HEK293T (cell line): ENCODE measurements around the gene ACTG2.

Source experiments
- CTCF ChIA-PET: fragments of 350-600 bp; formaldehyde crosslinking; extraction: SDS; loops from one replicate; lab custom pipeline; 2021; ENCODE audit warnings: antibody characterized with exemption, inconsistent platforms; lab: Yijun Ruan, JAX
- POLR2A ChIA-PET: fragments of 350-600 bp; formaldehyde crosslinking; extraction: SDS; loops from one replicate; lab custom pipeline; 2020; ENCODE audit warnings: antibody characterized with exemption, inconsistent platforms; lab: Yijun Ruan, JAX
- DNase-seq: peaks from one replicate; pipeline ENCODE4 v3.0.0; 2012; ENCODE audit warnings: mixed read lengths; ENCODE audit errors: extremely low spot score
- ARNT ChIP-seq: fragments of 450-650 bp; IDR thresholded peaks from 2 replicates; pipeline ENCODE4 v1.6.1; 2017; ENCODE audit warnings: mild to moderate bottlenecking
- BHLHE40 ChIP-seq: fragments of 450-650 bp; IDR thresholded peaks from 2 replicates; pipeline ENCODE4 v1.6.1; 2016; ENCODE audit warnings: mild to moderate bottlenecking, moderate library complexity, borderline replicate concordance
- CTBP1 ChIP-seq: fragments of 450-650 bp; IDR thresholded peaks from 2 replicates; pipeline ENCODE4 v1.6.1; 2016; ENCODE audit warnings: borderline replicate concordance
- ELF4 ChIP-seq: fragments of 450-650 bp; IDR thresholded peaks from 2 replicates; pipeline ENCODE4 v1.6.1; 2017; ENCODE audit warnings: antibody characterized with exemption
- FOXA1 ChIP-seq: fragments of 450-650 bp; IDR thresholded peaks from 2 replicates; pipeline ENCODE4 v1.6.1; 2016; ENCODE audit warnings: mild to moderate bottlenecking
- FOXK2 ChIP-seq: fragments of 450-650 bp; IDR thresholded peaks from 2 replicates; pipeline ENCODE4 v1.6.1; 2016; ENCODE audit warnings: mild to moderate bottlenecking
- FOXM1 ChIP-seq: fragments of 450-650 bp; IDR thresholded peaks from 2 replicates; pipeline ENCODE4 v1.6.1; 2017; ENCODE audit warnings: mild to moderate bottlenecking, borderline replicate concordance
- HDGF ChIP-seq: fragments of 450-650 bp; IDR thresholded peaks from 2 replicates; pipeline ENCODE4 v1.6.1; 2017; ENCODE audit warnings: antibody characterized with exemption, borderline replicate concordance
- L3MBTL2 ChIP-seq: fragments of 450-650 bp; conservative IDR thresholded peaks from 2 replicates; pipeline ENCODE4 v1.6.1; 2016; ENCODE audit warnings: mild to moderate bottlenecking
- LEF1 ChIP-seq: fragments of 450-650 bp; IDR thresholded peaks from 2 replicates; pipeline ENCODE4 v1.6.1; 2017; ENCODE audit warnings: mild to moderate bottlenecking, borderline replicate concordance
- NFRKB ChIP-seq: fragments of 450-650 bp; IDR thresholded peaks from 2 replicates; pipeline ENCODE4 v1.6.1; 2016; ENCODE audit warnings: mild to moderate bottlenecking, moderate library complexity
- SP1 ChIP-seq: fragments of 450-650 bp; IDR thresholded peaks from 2 replicates; pipeline ENCODE4 v1.6.1; 2017
- SUZ12 ChIP-seq: fragments of 450-650 bp; IDR thresholded peaks from 2 replicates; pipeline ENCODE4 v1.6.1; 2016; ENCODE audit warnings: mild to moderate bottlenecking
- TARDBP ChIP-seq: fragments of 450-650 bp; IDR thresholded peaks from 2 replicates; pipeline ENCODE4 v1.6.1; 2016
- ZNF384 ChIP-seq: fragments of 450-650 bp; IDR thresholded peaks from 2 replicates; pipeline ENCODE4 v1.6.1; 2016
- TF ChIP-seq, protein P1 (sequence below): fragments of 450-650 bp; IDR thresholded peaks from 2 replicates; pipeline ENCODE4 v1.6.1; 2016

ACTG2 gene

DNA sequence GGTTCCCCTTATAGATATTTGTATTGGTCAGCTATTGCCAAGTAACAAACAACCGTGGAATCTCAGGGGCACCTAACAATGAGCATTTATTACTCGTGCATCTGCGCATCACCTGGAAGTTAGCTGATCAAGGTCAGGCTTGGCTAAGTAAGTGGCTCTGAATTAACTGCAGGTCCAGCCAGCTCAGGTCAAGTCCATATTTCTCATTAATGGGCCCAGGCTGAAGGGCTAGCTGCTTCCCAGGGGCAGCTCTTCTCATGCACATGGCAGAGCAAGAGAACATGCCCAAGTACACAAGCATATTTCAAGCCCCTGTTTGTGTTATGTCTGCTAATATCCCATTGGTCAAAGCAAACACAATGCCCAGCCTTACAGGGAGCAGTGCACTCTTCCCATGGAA lies 26.0 kb downstream of the ACTG2 start:
- POLR2A ChIA-PET, result interaction anchor here (1.1 kb wide), 1 partner anchor 8 kb away, joined by 4 read pairs; no protein-coding TSS in a partner anchor
- TF ChIP-seq SUZ12 (no peak), HDGF (no peak), FOXA1 (no peak), CTBP1 (no peak), NFRKB (no peak), LEF1 (no peak), FOXK2 (no peak), ARNT (no peak), L3MBTL2 (no peak), SP1 (no peak), FOXM1 (no peak)
- TF ChIP-seq, protein P1, sequence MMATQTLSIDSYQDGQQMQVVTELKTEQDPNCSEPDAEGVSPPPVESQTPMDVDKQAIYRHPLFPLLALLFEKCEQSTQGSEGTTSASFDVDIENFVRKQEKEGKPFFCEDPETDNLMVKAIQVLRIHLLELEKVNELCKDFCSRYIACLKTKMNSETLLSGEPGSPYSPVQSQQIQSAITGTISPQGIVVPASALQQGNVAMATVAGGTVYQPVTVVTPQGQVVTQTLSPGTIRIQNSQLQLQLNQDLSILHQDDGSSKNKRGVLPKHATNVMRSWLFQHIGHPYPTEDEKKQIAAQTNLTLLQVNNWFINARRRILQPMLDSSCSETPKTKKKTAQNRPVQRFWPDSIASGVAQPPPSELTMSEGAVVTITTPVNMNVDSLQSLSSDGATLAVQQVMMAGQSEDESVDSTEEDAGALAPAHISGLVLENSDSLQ, result no peak
- CTCF ChIA-PET, result interaction anchor here (1.1 kb wide), 1 partner anchor 17 kb away, joined by 4 read pairs; no protein-coding TSS in a partner anchor

GRCh38 chr2:73919596-73920228 lies 26.9 kb downstream of the ACTG2 start:
- no peak for DNase-seq
- TF ChIP-seq ZNF384 (no peak), L3MBTL2 (no peak), FOXA1 (no peak), HDGF (no peak), ELF4 (no peak), CTBP1 (no peak), FOXM1 (no peak), SUZ12 (no peak), LEF1 (no peak), NFRKB (no peak), ARNT (no peak), TARDBP (no peak), BHLHE40 (no peak)
- TF ChIP-seq, protein P1, result no peak
- POLR2A ChIA-PET, result no interaction called here
- CTCF ChIA-PET, result no interaction called here

More for the DNA sequence above, 26.0 kb downstream of the ACTG2 start:
- DNase-seq, result no peak

- peak; percentile 68 for DNase-seq
- POLR2A ChIA-PET, result interaction anchor here (0.9 to 1.4 kb wide), 3 partner anchors 13 to 92 kb away, joined by 3 to 5 read pairs (median 3); partner anchors contain the start of gene STAMBP
- CTCF ChIA-PET, result interaction anchor here (0.7 to 1.0 kb wide), 3 partner anchors 9 to 243 kb away, joined by 3 to 4 read pairs (median 3); partner anchors contain the start of gene STAMBP
- TF ChIP-seq FOXK2 (no peak), TARDBP (no peak), ARNT (no peak), FOXA1 (no peak), NFRKB (no peak)
Observed at GRCh38 chr2:73920577-73921545, 28.1 kb downstream of the ACTG2 start.

- ChIA-PET POLR2A (interaction anchor here (0.9 to 1.4 kb wide), 3 partner anchors 14 to 93 kb away, joined by 3 to 5 read pairs (median 3); partner anchors contain the start of gene STAMBP), CTCF (interaction anchor here (0.9 to 1.0 kb wide), 2 partner anchors 10 to 93 kb away, joined by 3 read pairs; partner anchors contain the start of gene STAMBP)
- no peak for TF ChIP-seq SP1
- TF ChIP-seq SUZ12, result no peak
- no peak for TF ChIP-seq ARNT
- TF ChIP-seq ELF4, result no peak
- no peak for TF ChIP-seq FOXK2
- TF ChIP-seq, protein P1, result no peak
- no peak for TF ChIP-seq ZNF384
- no peak for TF ChIP-seq L3MBTL2
- TF ChIP-seq TARDBP, result no peak
- TF ChIP-seq CTBP1, result no peak
- TF ChIP-seq NFRKB, result no peak
- TF ChIP-seq FOXA1, result no peak
- no peak for TF ChIP-seq BHLHE40
- no peak for TF ChIP-seq LEF1
- no peak for TF ChIP-seq HDGF
- no peak for TF ChIP-seq FOXM1
- DNase-seq, result no peak
Observed at GRCh38 chr2:73921581-73921980, 28.8 kb downstream of the ACTG2 start.

- POLR2A ChIA-PET, result no interaction called here
- CTCF ChIA-PET, result no interaction called here
Observed at GRCh38 chr2:73922681-73923080, 29.9 kb downstream of the ACTG2 start.

More at GRCh38 chr2:73922681-73923080, 29.9 kb downstream of the ACTG2 start:
- DNase-seq, result no peak
- no peak for TF ChIP-seq FOXM1
- no peak for TF ChIP-seq SUZ12
- no peak for TF ChIP-seq TARDBP
- TF ChIP-seq LEF1, result no peak
- TF ChIP-seq ZNF384, result no peak
- no peak for TF ChIP-seq BHLHE40
- TF ChIP-seq SP1, result no peak
- TF ChIP-seq L3MBTL2, result no peak
- TF ChIP-seq ARNT, result no peak
- TF ChIP-seq, protein P1, result no peak
- no peak for TF ChIP-seq CTBP1
- no peak for TF ChIP-seq ELF4
- TF ChIP-seq FOXA1, result no peak
- TF ChIP-seq FOXK2, result no peak
